Testis (tissue), 2 donors: ENCODE data around the gene SEMA6C.

Experiments used
- CTCF ChIP-seq, 3 experiments: fragments of 450-650 bp in 2 of 3; fragments of 200-600 bp in 1 of 3; sonication (generic) in 1 of 3; IDR thresholded peaks; one replicate each; pipeline ENCODE4 v1.5.1; 2016 to 2019; ENCODE audit warnings: antibody characterized with exemption in 3 of 3, mild to moderate bottlenecking in 2 of 3, moderate library complexity in 1 of 3
- POLR2A ChIP-seq: fragments of 450-650 bp; IDR thresholded peaks from one replicate; pipeline ENCODE4 v1.6.1; 2017; ENCODE audit warnings: antibody characterized with exemption, mild to moderate bottlenecking, moderate library complexity

GRCh38 chr1:151156515-151156819 lies 10.0 kb upstream of the SEMA6C start, which contains the start of gene TNFAIP8L2:
- TF ChIP-seq CTCF (IDR thresholded peaks at IDR 0.05) (no peak), POLR2A (no peak)
